HG03139 (cell line): ENCODE results near the gene CPS1.
A peak's percentile ranks its signal among the peaks of the same experiment; 100 is the strongest.

Source experiments
- ATAC-seq: cut with Tn5 transposase; IDR thresholded peaks from one replicate; pipeline ENCODE4 v1.9.1; 2021; ENCODE audit not compliant: unreplicated experiment

Gene CPS1

DNA sequence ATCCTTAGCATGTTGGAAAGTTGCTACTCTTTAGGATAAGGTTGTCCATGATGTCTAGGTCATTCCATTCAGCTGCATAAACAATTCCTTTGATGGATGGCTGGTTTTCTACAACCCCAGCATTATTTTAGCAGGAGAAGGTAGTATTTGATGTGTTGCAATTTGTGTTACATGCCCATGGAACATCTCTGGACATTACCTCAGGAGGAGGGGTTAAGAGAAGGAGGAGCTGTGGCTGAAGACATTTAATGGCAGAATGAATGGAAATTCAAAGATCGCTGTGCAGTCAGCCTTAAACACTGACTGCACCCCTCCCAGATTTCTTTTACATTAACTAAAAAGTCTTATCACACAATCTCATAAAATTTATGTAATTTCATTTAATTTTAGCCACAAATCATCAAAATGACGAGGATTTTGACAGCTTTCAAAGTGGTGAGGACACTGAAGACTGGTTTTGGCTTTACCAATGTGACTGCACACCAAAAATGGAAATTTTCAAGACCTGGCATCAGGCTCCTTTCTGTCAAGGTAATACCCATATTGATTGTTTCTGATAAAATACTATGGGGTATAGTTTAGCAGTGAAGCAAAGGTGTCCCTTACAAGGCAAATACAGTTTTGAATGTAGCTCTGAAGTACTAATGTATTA lies at the start of gene CPS1:
TSS of gene CPS1 (plus strand) at position 271 of the 652 bp plus-strand sequence. CDS start at position 406, 135 bp downstream.
- no peak for ATAC-seq

DNA sequence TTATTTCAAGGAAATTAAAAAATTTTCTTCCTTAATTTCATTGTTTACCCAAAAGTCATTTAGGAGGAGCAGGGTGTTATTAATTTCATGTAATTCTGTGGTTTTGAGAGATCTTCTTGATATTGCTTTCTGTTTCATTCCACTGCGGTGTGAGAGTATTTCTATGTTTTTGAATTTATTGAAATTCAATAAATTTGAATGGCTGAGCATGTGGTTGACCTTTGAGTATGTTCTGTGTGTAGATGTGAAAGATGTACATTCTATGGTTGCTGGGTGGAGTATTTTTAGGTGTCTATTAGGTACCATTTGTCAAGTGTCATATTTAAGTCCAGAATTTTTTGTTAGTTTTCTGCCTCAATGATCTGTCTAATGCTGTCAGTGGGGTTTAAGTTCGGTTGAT lies 40.5 kb upstream of the CPS1 start:
- ATAC-seq, result no peak

DNA sequence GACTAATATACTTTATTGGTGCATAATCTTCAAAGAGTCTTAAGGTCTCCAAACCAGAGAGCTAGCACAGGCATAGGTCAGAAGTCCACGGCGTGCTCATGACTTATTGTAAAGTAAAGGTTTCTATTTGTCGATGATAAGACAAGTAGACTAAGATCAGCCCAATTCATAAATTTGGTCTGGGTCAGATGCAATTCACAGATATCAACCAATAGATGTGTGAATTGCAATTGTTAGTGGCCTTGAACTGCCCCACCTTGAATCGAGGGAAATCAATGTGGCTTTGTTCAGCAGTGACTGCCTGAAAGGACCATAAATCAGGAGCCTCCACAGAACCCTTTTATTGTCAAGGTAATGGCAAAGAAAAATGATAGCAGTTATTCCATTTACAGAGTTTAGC lies 39.1 kb upstream of the CPS1 start:
- no peak for ATAC-seq

DNA sequence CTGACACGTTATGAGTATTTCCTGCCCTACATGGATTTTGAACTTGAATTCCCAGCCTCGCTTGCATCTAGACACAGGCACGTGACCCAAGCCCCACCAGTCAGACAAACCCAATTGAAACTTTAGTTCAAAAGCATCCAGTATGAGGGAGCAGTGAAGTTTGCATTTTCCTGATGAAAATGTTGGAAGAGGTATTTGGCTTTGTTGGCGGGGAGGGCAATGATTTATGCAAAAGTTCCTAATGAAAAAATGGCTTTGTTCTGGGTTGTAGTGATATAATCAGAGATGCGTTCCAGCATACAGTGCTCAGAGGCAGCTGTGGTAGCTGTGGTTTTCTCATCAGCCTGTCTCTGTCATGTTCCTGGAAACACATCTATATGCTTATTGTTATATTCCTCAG lies 36.8 kb upstream of the CPS1 start:
- no peak for ATAC-seq

DNA sequence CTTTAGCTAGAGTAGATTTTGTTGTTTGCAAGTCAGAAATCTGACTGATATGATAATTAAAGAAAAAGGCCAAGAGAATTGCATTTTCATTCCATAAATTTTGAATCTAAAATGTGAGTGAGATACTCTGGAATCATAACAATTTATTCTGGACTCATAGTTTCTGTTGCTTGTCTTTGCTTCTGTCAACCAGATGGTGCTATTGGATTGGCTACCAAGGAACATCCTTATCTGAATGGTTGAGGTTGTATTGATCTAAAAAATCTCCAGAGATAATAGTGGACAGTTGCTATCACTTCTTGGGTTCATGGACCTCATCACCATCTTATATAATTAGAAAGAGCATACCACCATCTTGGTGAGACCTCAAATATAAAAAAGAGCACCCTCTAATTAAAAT lies 34.0 kb upstream of the CPS1 start:
- ATAC-seq, result no peak

DNA sequence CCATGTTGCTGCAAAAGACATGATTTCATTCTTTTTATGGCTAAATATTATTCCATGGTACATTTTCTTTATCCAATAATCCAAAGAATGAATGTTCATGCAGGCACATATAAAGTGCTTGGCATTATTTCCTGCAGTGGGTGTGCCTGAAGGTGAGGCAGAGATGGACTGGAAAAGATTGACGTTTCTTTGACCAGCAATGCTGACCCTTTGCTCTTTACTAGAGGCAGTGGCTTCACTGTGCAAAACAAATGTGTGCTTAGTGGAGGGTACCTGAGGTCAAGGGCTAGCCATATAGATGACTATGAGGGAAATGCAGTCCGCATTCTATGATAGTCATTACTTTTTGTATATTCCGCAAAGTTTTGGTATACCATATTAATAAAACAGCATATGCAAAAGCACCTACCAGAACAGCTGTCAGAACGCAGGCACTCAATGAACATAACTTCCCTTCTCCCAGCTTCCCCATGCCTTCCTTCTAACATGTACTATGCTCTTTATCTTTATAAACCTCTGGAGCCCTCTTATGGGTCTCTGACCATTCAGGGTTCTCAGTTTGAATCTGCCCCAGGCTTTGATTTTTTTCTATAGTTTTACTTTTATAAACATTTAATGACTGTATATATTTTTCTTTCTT lies 32.6 kb upstream of the CPS1 start:
- no peak for ATAC-seq

DNA sequence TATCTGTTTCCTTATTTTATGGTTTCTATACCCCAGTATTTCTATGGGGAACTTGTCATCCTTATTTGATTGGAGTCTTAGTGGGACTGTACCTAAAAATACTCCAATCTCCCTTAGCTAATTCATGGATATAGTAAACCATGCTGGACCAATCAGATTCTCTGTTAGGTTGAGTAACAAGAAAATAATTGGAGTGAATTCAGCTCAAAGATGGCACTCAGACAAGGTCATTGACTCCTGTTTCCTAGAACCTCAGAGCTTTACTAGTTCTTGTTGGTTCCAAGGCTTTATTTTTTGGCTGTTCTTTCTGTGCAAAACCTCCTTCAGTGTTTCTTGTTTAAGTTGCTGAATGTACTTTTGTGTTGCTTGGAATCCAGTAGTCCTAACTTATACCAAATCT lies 31.9 kb upstream of the CPS1 start:
- ATAC-seq, result no peak

DNA sequence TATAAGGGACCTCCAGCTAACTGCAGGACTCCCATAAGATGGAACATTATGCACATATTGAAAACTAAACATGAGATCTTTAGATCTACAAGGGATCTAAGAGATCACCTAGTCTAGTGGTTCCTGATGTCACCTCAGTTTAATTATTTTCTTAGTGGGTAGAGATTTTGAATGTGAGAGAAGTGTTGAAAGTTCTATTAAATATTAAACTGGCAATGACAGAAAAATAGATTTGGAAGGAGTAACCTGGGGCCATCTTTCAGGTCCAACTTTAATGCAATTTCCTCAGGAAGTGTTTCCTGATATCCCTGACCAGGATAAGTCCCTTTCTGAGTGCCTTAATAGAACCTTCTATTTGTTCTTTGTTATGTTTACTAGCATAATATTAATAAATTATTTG lies 29.1 kb upstream of the CPS1 start:
- peak; percentile 79 for ATAC-seq

DNA sequence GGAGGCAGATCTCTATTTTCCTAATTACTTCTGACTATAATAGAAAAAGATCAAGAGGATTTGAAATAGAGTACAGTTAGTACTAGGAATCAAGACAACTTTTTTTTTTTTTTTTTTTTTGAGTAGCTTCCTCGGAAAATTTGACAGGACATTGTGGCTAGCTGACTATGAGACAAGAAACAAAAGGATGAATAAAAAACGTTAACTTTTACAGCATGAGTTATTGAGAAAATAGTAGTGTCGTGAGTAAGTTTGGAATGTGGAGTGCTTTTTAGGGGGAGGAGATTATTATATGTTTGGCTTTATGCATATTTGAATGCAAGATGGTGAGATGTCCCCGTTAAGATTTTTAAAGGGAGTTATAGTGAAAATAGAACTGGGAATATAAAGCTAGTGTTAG lies 27.7 kb upstream of the CPS1 start:
- ATAC-seq, result no peak

DNA sequence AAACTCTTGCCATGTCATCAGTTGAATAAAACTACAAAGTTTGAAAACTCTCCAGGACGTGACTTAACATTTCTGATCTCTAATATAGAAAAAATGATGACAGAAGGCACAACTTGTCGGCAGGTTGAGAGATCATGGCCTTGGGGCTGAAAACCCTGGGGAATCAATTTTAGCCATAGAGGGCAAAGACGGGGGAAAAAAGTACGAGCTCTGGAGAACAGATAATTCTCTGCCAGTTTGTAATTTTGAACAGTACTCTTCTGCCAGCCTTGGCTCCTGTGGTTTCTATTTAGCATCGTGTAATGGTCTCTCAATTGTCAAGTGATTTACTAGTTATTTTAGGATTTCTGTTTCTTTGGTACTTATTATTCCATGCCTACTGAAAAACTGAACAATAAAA lies 25.3 kb upstream of the CPS1 start:
- ATAC-seq, result no peak

DNA sequence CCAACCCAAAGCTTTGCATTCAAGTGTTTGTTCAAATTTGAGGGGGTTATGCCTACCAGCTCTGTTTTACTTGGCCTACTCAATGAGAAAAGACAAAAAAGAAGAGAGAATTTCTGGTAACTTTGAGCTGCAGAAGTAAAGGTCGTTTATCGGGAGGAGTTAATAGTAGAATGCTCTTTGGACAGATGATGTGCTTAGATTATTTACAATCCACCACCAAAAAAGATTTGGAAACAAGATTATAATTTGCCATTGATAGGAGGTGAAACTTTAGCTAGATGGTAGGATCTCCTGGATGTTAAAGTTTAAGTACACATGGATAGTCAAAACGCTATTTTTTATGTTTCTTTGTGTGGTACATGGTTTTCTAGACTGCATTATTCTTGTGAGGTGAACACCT lies 24.9 kb upstream of the CPS1 start:
- ATAC-seq, result no peak

DNA sequence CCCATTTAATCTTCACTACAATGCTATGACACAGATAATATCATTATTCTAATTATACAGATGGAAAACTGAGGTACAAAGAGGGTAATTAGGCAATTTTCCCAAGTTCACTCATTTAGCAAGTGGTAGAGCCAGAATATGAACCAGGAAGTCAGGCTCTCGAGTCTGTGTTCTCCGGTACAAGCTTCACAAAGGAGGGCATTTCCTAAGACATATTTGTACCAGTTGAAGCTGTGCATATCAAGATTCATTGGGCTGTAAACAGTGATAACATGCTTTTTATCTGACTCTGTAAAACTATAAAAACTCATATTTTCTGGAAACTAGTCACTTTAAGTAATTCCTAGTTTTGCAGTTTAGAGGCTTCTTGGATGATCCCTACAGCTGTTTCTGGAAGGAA lies 23.0 kb upstream of the CPS1 start:
- ATAC-seq, result no peak

DNA sequence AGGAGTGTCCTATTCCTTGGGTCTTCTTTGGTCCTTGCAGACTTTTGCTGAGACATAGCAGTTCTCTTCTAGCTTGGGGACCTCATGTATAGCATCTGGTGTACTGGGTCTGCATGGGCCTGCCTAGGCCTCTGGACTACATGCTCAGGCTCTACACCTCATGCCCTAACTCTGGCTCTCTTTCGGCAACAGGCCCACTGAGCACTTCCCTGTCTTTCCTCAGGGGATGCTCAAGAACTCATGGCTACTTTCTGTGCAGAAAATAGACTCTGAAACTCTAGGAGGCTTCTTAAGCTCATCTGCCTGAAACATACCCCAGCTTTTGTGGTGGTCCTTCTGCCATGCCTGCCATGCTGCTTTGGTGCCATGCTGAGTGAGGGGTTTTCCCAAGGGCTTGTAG lies 21.5 kb upstream of the CPS1 start:
- no peak for ATAC-seq

DNA sequence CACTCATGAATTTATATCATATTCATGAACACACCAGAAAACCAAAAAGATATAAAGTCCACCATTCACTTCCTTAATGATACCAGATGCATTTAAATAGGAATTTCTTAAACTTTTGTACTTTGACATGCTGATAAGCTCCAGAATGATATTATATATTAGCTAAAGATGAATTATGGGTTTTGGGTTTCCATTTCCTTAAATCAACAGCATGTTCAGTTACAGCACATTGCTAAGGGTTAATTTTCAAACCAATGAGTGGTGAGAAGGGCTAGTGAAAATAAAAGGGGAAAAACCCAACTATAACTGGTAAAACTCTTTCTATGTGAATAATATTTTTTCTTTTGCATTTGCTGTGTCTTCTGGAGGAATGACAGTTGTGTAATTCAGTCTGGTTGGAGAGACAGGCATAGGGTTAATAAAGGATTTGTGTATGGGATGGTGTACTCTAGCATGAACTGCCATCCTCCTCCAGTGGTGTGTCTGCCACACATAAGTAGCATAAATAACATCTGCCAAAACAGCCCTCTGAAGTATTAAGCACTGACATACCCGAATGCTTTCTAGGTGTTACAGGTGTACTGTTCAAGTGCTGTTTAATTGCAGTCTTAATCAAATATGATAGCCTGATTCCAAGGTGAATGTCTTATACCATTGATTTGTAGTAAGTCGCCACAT lies 19.3 kb upstream of the CPS1 start:
- peak; percentile 64 for ATAC-seq

DNA sequence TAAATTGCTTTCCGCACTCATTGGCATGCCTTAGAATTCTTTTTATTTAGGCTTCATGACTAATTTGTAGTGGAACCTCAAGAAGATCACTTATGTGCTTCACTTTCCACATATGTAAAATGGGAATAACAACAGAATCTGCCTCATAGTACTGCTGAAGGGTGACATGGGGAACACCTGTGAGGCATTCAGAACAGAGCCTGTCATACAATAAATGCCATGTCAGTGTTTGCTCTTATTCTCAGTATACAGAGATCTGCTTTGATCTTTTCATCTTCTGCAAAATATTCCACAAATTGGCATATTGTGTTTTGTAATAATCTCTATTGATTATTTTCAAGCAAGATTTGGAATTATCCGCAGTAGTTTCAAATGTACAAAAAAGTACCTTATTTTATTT lies 17.4 kb upstream of the CPS1 start:
- ATAC-seq, result no peak

DNA sequence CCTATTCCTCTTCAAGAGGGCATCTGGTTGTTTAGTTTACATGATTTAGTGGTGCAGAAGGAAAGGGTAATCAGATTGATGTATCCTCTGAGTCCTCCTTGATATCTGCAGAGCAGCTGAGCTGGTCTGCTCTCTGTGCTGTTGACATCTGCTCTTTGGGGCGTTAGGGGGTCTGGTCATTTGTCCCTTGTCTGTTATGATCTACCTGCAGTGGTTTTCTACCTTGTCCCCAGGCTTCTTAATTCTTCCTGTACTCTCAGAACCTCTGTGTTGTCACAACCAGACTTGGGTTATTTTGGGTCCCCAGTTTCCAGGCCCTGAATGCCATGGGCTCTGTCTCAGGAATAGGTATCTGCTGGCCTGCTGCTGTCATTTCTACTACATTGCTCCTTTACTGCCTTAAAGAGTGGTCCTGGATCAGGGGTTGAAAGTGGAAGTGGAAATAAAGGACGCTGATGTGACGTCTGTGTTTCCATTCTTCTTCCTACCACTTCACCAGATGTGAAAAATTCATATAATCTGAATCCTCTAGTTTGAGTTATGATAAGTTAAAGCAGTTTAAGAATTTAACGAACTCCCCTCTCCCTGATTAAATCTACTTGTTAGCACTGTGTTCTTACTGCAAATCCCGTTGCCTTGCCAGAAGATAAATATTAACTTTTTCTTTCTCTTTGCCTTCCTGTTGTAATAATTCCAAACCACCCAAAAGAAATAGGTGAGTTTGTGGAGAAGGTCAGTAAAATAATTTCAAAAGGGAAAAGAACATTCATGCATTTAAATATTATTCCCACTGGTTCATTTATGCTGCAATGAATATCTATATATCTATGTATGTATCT lies 16.6 kb upstream of the CPS1 start:
- ATAC-seq, result no peak

DNA sequence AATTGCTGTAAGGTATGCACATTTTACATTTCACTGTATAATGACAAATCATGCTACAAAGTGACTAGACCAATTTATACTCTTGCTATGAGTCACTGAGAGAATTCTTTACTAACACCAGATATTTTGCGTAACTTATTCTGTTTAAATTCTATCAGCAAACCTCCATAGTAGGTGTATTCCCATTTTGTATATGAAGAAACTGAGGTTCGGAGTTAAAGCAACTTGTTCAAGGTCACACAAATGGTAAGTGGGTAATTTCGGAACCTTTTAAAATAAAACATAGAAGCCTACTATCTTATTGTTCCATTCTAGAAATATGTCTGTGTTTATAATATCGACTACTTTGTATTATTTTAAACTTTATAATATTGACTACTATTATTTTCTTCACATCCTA lies 15.9 kb upstream of the CPS1 start:
- ATAC-seq, result no peak

DNA sequence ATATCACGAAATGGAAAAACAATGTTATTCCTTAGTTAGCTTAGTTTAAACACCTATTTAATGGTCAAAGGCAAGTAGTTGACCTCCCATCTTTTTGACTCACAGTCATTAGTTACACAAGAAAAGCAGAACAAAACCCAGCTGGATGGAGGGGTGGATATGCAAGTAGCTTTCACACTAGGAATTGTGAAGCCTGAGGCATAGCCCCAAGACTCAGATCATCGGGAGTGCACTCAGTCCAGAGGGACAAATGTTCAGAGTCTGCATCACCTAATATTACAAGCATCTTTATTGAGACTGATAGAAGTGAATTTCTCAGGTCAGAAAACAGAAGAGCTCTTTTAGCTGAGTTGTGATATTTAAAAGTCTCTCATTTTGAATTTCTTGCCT lies 15.5 kb upstream of the CPS1 start:
- ATAC-seq, result no peak

DNA sequence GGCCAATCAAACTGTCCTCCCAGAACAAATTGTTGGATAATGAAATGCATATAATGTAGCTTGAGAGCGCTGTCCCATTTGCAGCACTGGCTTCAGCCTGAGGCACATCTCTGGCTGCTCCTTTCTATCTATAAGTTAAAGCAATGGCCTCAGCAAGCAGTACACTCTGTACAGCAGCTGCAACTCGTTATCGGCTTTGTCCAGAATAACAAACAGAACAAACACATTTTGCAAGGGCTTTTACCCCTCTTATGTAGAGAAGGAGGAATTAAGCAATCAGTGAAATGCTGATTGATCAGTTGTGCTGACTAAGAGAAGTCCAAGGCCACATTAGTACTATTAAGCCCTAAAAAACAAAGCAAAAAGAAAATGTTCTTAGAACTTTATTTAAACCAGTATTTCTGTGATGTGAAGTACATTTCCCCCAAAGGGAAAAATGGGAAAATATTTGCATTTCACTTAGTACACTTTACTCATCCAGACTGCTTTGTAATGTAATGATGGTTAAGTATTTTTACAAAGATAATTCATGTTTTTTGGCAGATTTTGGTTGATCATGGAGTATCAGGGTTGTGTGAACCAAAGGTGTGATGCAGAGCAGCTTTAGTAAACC lies 15.0 kb upstream of the CPS1 start:
- ATAC-seq, result no peak

DNA sequence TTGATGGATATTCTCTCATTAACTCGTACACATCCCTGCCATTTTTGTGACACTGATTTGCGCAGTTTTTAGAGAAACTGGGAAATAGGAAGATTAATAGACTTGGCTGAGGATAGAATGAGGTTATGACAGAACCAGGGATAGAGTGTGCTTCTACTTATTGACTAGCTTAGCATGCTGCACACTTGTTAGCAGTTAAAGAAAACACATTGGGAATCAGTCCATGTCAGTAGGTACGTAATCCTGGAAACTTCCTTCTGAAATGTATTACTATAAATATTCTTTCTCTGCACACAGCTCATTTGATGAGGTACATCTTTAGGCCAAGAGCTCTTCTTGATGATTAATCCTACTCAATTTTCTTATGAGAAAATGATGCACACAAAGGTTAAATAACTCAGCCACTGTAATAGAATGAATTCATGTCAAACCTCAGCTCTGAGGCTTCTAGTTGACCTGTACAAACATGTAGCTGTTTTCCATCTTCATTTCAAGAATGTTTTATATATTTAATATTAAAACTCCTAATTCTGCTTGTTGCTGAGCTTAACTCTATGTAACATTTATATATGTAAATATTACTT lies 12.3 kb upstream of the CPS1 start:
- ATAC-seq, result no peak

DNA sequence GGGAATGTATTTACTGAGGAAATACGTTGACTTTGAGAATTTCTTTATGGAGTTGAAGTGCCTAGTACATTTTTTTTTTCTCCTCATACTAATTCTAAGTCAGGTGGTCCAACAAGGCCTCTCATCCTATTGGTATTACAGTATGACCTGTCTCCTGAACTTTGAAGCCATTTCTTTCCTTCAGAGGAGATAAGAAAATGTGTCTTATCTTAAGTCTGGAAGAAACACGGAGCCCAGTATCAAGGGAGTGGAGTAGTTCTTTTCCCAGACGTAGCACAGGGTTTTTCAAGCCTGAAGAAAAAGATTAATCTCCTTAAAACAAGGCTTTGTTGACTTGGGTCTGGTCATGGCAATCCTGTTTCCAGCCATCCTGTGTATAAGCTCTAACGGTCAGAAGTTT lies 11.6 kb upstream of the CPS1 start:
- ATAC-seq, result no peak
